GM11168 (cell line): ENCODE measurements around the gene ADSS1.

Experiments
- in situ Hi-C: fragments of 300-500 bp; cut with MboI; formaldehyde crosslinking; loops from one replicate; pipeline ENCODE4 v1.12.0; 2022; ENCODE audit warnings: low sequenced_read_pairs; ENCODE audit not compliant: unreplicated experiment

Gene ADSS1

GRCh38 chr14:104686624-104687517 is 37.2 kb upstream of the ADSS1 start:
- in situ Hi-C loops = no loop called here

GRCh38 chr14:104687601-104688504 is 36.2 kb upstream of the ADSS1 start:
- in situ Hi-C loops = no loop called here

- in situ Hi-C loops = no loop called here
These were observed 35.4 kb upstream of the ADSS1 start for GRCh38 chr14:104688505-104689108.

GRCh38 chr14:104689109-104689880 is 34.7 kb upstream of the ADSS1 start, which contains the start of gene INF2:
INF2 (plus strand) TSS chr14:104689618; CDS start chr14:104701366, 11,748 bp downstream.
- in situ Hi-C loops = no loop called here

DNA sequence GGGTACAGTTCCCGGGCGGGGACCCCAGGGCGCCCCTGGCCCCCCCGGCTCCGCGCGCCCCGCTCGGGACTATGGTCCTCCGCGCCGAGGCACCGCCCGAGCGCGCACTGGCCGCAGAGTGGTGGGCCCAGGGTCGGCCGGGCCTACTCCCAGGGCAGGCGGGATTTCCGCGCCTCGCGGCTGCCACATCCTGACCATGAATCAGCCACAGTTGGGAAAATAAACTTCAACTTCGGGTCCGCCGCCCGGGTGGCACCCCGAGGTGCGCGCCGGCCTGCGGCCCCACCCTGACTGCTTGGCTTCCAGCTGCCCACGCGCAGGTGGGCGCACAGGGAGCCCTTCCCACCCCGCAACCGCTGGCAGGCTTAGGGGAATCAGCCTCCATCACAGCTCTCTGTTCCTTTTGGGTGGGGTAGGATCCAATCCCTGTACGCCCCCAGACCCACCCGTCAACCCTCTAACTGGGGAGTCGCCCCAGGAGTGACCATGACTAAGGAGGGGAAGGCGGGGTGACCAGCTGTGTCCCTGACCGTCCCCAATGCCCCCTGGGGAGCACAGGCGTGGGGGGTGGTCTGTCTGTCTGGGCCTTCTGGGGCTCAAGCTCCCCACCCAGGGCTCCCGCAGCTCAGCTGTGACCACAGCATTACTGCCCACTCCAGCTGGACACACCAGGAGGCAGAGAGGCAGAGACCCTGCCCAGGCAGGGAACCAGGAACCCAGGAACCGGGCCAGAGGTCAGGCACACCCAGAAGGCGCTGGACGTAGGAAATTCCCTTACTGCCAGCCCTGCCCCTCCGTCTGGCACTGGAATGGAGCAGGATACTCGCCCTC is 33.9 kb upstream of the ADSS1 start:
- in situ Hi-C loops = no loop called here

GRCh38 chr14:104690861-104691455 is 33.1 kb upstream of the ADSS1 start:
- in situ Hi-C loops = no loop called here

GRCh38 chr14:104691546-104692260 is 32.3 kb upstream of the ADSS1 start:
- in situ Hi-C loops = no loop called here

DNA sequence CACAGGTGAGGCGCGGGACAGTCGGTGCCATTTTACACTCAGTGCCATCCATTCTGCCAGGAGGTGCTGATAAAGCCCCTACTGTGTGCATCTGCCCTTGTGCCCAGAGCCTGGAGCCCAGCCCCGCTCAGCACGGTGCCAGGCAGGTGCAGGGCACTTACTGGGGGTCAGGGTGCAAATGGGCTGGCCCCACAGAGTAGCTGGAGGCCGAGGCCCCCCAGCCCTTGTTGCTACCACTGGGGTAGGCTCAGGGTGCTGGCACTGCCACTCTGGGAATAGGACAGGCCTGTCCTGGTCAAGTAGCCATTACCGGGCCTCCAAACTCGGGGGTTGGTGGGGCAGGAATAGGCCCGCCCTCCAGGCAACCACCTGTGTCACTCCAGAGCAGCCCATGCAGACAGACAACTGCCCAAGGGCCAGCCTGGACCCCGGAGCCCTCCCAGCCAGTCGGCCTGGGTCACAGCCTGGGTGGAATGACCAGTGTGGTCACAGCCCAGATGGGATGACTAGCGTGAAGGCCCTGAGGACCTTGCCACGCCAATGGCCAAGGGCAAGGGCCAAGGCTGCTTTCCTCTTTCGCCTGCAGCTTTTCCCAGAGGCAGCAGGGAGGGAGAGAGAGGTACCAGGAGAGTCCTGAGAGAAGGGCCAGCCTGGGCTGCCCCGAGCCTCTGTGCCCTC is 31.6 kb upstream of the ADSS1 start:
- in situ Hi-C loops = no loop called here

DNA sequence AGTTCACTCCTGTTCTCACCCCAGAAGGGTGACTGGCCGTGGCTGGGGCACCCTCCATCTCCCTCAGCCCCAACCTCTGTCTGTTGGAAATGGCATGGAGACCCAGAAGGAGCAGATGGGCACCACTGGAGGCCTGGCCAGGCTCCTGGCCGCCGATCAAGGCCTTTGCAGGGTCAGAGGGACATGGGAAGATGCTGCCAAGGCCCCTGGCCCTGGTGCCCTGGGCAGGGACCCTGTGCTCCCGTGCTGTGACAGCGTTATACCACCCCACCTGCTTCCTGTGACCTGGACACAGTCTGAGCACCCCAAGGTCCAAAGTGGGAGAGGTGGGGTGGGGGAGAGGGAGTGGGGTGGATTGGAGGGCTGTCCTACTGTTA is 31.1 kb upstream of the ADSS1 start:
- in situ Hi-C loops = no loop called here

GRCh38 chr14:104693482-104694431 is 30.3 kb upstream of the ADSS1 start:
- in situ Hi-C loops = no loop called here

GRCh38 chr14:104694475-104694950 is 29.5 kb upstream of the ADSS1 start:
- in situ Hi-C loops = no loop called here

GRCh38 chr14:104694991-104695659 is 28.9 kb upstream of the ADSS1 start:
- in situ Hi-C loops = no loop called here

GRCh38 chr14:104695660-104696000 is 28.4 kb upstream of the ADSS1 start:
- in situ Hi-C loops = no loop called here

DNA sequence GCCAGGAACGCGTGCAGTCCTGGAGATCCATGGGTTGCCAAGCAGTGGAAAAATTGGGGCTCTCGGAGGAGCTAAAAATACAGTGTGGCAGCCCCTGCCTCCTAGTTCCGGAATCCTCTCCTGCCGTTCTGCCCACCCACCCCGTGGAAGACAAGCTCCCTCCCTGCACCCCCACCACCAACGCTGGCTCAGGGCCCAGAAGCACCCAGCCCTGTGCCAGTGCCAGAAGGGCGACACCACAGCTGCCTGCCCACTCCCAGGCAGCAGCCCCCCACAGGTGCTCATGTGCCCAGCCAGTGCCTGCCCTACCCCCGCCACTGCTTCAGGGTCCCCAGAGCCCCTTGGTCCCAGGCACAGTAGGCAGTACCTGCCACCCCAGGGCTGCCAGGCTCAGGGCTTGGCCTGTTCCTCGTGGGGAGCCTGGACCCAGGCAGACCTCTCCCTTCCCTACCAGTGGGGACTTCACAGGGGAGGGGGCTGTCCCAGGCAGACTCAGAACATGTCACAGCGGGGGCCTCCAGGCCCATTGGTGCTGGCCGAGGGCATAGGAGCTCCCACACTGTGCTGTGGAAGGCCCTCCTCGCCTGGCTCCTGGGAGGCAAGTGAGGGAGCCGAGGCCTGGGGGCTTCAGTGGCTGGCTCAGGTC is 27.2 kb upstream of the ADSS1 start:
- in situ Hi-C loops = no loop called here

- in situ Hi-C loops = no loop called here
These were observed 26.7 kb upstream of the ADSS1 start for GRCh38 chr14:104697317-104697703.
